H1 (cell line): ENCODE data around the gene C2CD4C. TPM values are rescaled to one million over a fixed set of nuclear protein-coding genes. Genes with fewer than 3 reads are reported as not detected.

Experiments used
- CTCF ChIA-PET: fragments of 300-600 bp; sonication (Branson Sonifier 250); formaldehyde crosslinking; loops from one replicate; lab custom pipeline; 2021; ENCODE audit not compliant: partially characterized antibody; lab: Charles Lee
- POLR2A ChIA-PET: fragments of 300-600 bp; sonication (Branson Sonifier 250); formaldehyde crosslinking; loops from one replicate; lab custom pipeline; 2021; ENCODE audit warnings: inconsistent platforms; ENCODE audit not compliant: partially characterized antibody; lab: Charles Lee
- DNase-seq, 2 experiments: peaks; one replicate each; pipeline versions ENCODE4 v3.0.0 to v3.0.0-alpha.2; 2010 to 2022; ENCODE audit warnings: low spot score in 2 of 2, low read depth in 1 of 2, mixed read lengths in 1 of 2
- FAIRE-seq: peaks from 2 replicates; lab custom pipeline; 2011; peaks lifted over from hg19 to GRCh38; lab: Jason Lieb, UNC
- H2AFZ ChIP-seq: 2 replicates; pipeline ENCODE4 v1.8.1; 2012; ENCODE audit warnings: low read length, inconsistent platforms
- H2AK5ac ChIP-seq: 2 replicates; pipeline ENCODE4 v1.6.1; 2013; ENCODE audit warnings: low read depth, low read length
- H2BK120ac ChIP-seq: replicated peaks from 2 replicates; pipeline ENCODE3; 2013; ENCODE audit warnings: low read depth, low read length, inconsistent platforms
- H2BK12ac ChIP-seq: 2 replicates; pipeline ENCODE4 v1.6.1; 2013; ENCODE audit warnings: low read depth, low read length
- H2BK15ac ChIP-seq: 2 replicates; pipeline ENCODE4 v1.6.1; 2013; ENCODE audit warnings: low read length
- H2BK20ac ChIP-seq: 2 replicates; pipeline ENCODE4 v1.6.1; 2013; ENCODE audit warnings: low read length
- H2BK5ac ChIP-seq: 2 replicates; pipeline ENCODE4 v1.6.1; 2013; ENCODE audit warnings: low read depth, low read length
- H3K14ac ChIP-seq: 2 replicates; pipeline ENCODE4 v1.6.1; 2013; ENCODE audit warnings: inconsistent platforms; ENCODE audit not compliant: insufficient read length
- H3K18ac ChIP-seq: 2 replicates; pipeline ENCODE4 v1.6.1; 2013; ENCODE audit warnings: low read length; ENCODE audit errors: extremely low read depth
- H3K23ac ChIP-seq: 2 replicates; pipeline ENCODE4 v1.6.1; 2013; ENCODE audit warnings: inconsistent platforms; ENCODE audit not compliant: insufficient read length
- H3K23me2 ChIP-seq: 2 replicates; pipeline ENCODE4 v1.6.1; 2013; ENCODE audit warnings: low read depth, low read length
- H3K27ac ChIP-seq: 2 replicates; pipeline ENCODE4 v1.6.1; 2011; ENCODE audit warnings: low read depth, low read length, inconsistent platforms
- H3K27me3 ChIP-seq, 4 experiments: replicated peaks in 1 of 4; 1 replicate in 1 of 4; 2 replicates in 3 of 4; pipeline versions ENCODE4 v1.6.1 to v1.8.1; 2011 to 2013; ENCODE audit warnings: low read length in 3 of 4, mild to moderate bottlenecking in 3 of 4, inconsistent platforms in 2 of 4, mixed read lengths in 2 of 4, moderate library complexity in 1 of 4; ENCODE audit not compliant: control insufficient read depth in 3 of 4, insufficient read depth in 3 of 4; ENCODE audit errors: extremely low read depth in 1 of 4
- H3K36me3 ChIP-seq, 4 experiments: 2 replicates each; pipeline versions ENCODE4 v1.6.1 to v1.8.1; 2011 to 2013; ENCODE audit warnings: mild to moderate bottlenecking in 4 of 4, low read length in 3 of 4, moderate library complexity in 2 of 4, control low read depth in 1 of 4, inconsistent platforms in 1 of 4; ENCODE audit not compliant: insufficient read depth in 4 of 4, control insufficient read depth in 2 of 4
- H3K4ac ChIP-seq: replicated peaks from 2 replicates; pipeline ENCODE3; 2013; ENCODE audit warnings: low read length, low read depth, mixed read lengths, inconsistent platforms; ENCODE audit not compliant: insufficient read length
- H3K4me1 ChIP-seq, 4 experiments: replicated peaks in 1 of 4; 1 replicate in 1 of 4; 2 replicates in 3 of 4; pipeline versions ENCODE4 v1.6.1 to v1.8.1; 2011 to 2013; ENCODE audit warnings: low read length in 3 of 4, inconsistent platforms in 2 of 4, mixed read lengths in 1 of 4; ENCODE audit not compliant: insufficient read depth in 4 of 4, control insufficient read depth in 3 of 4
- H3K4me2 ChIP-seq, 2 experiments: 2 replicates each; pipeline versions ENCODE4 v1.6.1 to v1.8.1; 2011 to 2013; ENCODE audit warnings: low read depth in 2 of 2, low read length in 2 of 2, control low read depth in 1 of 2, inconsistent platforms in 1 of 2, mild to moderate bottlenecking in 1 of 2; ENCODE audit not compliant: insufficient read depth in 1 of 2
- H3K4me3 ChIP-seq, 4 experiments: fragments of 200-600, 300-600 bp in 1 of 4; sonication (generic), shearing (Covaris generic), sonication (Bioruptor Twin) in 1 of 4; 2 replicates each; pipeline versions ENCODE4 v1.5.1 to v1.8.1; 2011 to 2016; ENCODE audit warnings: low read length in 4 of 4, low read depth in 3 of 4, control low read depth in 2 of 4, inconsistent platforms in 2 of 4, mild to moderate bottlenecking in 2 of 4, mixed read lengths in 1 of 4, moderate library complexity in 1 of 4; ENCODE audit not compliant: insufficient read depth in 2 of 4; ENCODE audit errors: extremely low read depth in 1 of 4
- H3K56ac ChIP-seq: replicated peaks from 2 replicates; pipeline ENCODE3; 2013; ENCODE audit warnings: low read depth, mild to moderate bottlenecking, mixed read lengths, low read length, inconsistent platforms; ENCODE audit not compliant: insufficient read length
- H3K79me1 ChIP-seq: 2 replicates; pipeline ENCODE4 v1.6.1; 2013; ENCODE audit warnings: low read depth, low read length, control low read depth
- H3K79me2 ChIP-seq, 2 experiments: 2 replicates each; pipeline versions ENCODE4 v1.6.1 to v1.8.1; 2012 to 2013; ENCODE audit warnings: low read length in 2 of 2, mild to moderate bottlenecking in 2 of 2, inconsistent platforms in 1 of 2; ENCODE audit not compliant: insufficient read depth in 2 of 2, control insufficient read depth in 1 of 2
- H3K9ac ChIP-seq, 4 experiments: replicated peaks in 1 of 4; 1 replicate in 1 of 4; 2 replicates in 3 of 4; pipeline versions ENCODE4 v1.6.1 to v1.8.1; 2011 to 2013; ENCODE audit warnings: low read depth in 3 of 4, low read length in 3 of 4, control low read depth in 2 of 4, mild to moderate bottlenecking in 2 of 4, moderate library complexity in 2 of 4, inconsistent platforms in 1 of 4; ENCODE audit errors: extremely low read depth in 1 of 4
- H3K9me3 ChIP-seq, 2 experiments: 2 replicates each; pipeline versions ENCODE4 v1.6.1 to v1.8.1; 2012 to 2013; ENCODE audit warnings: mild to moderate bottlenecking in 2 of 2, moderate library complexity in 2 of 2, control low read depth in 1 of 2, inconsistent platforms in 1 of 2, low read depth in 1 of 2, low read length in 1 of 2, mixed read lengths in 1 of 2; ENCODE audit not compliant: insufficient read depth in 2 of 2
- H4K20me1 ChIP-seq, 2 experiments: replicated peaks in 1 of 2; 2 replicates each; pipeline versions ENCODE3 to v1.8.1; 2011 to 2013; ENCODE audit warnings: inconsistent platforms in 2 of 2, low read length in 2 of 2, mild to moderate bottlenecking in 1 of 2; ENCODE audit not compliant: insufficient read depth in 2 of 2, control insufficient read depth in 1 of 2
- H4K5ac ChIP-seq: 2 replicates; pipeline ENCODE4 v1.6.1; 2013; ENCODE audit warnings: low read length, low read depth, mixed read lengths, inconsistent platforms; ENCODE audit not compliant: insufficient read length
- H4K8ac ChIP-seq: 2 replicates; pipeline ENCODE4 v1.8.0; 2013; ENCODE audit warnings: mild to moderate bottlenecking, moderate library complexity, low read length, inconsistent platforms; ENCODE audit not compliant: insufficient read depth; ENCODE audit errors: extremely low read depth
- H4K91ac ChIP-seq: replicated peaks from 2 replicates; pipeline ENCODE3; 2013; ENCODE audit warnings: low read length, mixed read lengths, inconsistent platforms; ENCODE audit not compliant: insufficient read length
- EP300 ChIP-seq, 2 experiments: IDR thresholded peaks; 1 replicate in 1 of 2; 2 replicates in 1 of 2; pipeline ENCODE4 v1.6.1; 2011 to 2012; ENCODE audit warnings: low read depth in 2 of 2, low read length in 2 of 2, mild to moderate bottlenecking in 2 of 2, borderline replicate concordance in 1 of 2, inconsistent platforms in 1 of 2, moderate library complexity in 1 of 2
- EZH2 ChIP-seq: fragments of 200-600 bp; sonication (generic); IDR thresholded peaks from 2 replicates; pipeline ENCODE4 v1.7.1; 2012; ENCODE audit warnings: low read depth, mild to moderate bottlenecking, moderate library complexity, low read length, inconsistent platforms; ENCODE audit not compliant: severe bottlenecking
- JUND ChIP-seq: IDR thresholded peaks from 2 replicates; pipeline ENCODE4 v1.6.1; 2011; ENCODE audit warnings: mild to moderate bottlenecking, improper control_type of control experiment, low read length
- KDM4A ChIP-seq: IDR thresholded peaks from one replicate; pipeline ENCODE4 v1.7.1; 2012; ENCODE audit warnings: low read depth, mild to moderate bottlenecking, moderate library complexity, low read length, inconsistent platforms; ENCODE audit not compliant: severe bottlenecking
- NANOG ChIP-seq: IDR thresholded peaks from 2 replicates; pipeline ENCODE4 v1.6.1; 2011; ENCODE audit warnings: low read length, low read depth, mild to moderate bottlenecking, inconsistent platforms; ENCODE audit not compliant: insufficient read depth, poor library complexity, severe bottlenecking
- NRF1 ChIP-seq: IDR thresholded peaks from 2 replicates; pipeline ENCODE4 v1.6.1; 2011; ENCODE audit warnings: mild to moderate bottlenecking, low read depth, low read length, improper control_type of control experiment
- RAD21 ChIP-seq, 2 experiments: IDR thresholded peaks in 1 of 2; conservative IDR thresholded peaks in 1 of 2; 2 replicates each; pipeline ENCODE4 v1.6.1; 2011; ENCODE audit warnings: low read depth in 2 of 2, low read length in 2 of 2, improper control_type of control experiment in 1 of 2, inconsistent platforms in 1 of 2, mild to moderate bottlenecking in 1 of 2, moderate library complexity in 1 of 2
- SAP30 ChIP-seq: fragments of 300-600 bp; sonication (generic); IDR thresholded peaks from 2 replicates; pipeline ENCODE4 v1.7.1; 2012; ENCODE audit warnings: low read length, moderate library complexity, mild to moderate bottlenecking, inconsistent platforms; ENCODE audit not compliant: insufficient read depth, insufficient replicate concordance
- SP2 ChIP-seq: IDR thresholded peaks from 2 replicates; pipeline ENCODE4 v1.6.1; 2012; ENCODE audit warnings: mild to moderate bottlenecking, low read length, inconsistent platforms
- SRF ChIP-seq: IDR thresholded peaks from 2 replicates; pipeline ENCODE4 v1.6.1; 2011; ENCODE audit warnings: mild to moderate bottlenecking, low read depth, low read length, moderate library complexity
- TAF7 ChIP-seq: optimal IDR thresholded peaks from 2 replicates; pipeline ENCODE3; 2011; ENCODE audit warnings: low read depth, mild to moderate bottlenecking, inconsistent platforms, low read length, moderate library complexity, borderline replicate concordance
- WGBS, 2 experiments: shearing (Covaris generic) in 1 of 2; methylation state at CpG; one replicate each; pipeline versions ENCODE4 v1.1.6 to v1.1.7; 2013 to 2015; ENCODE audit warnings: low lambda C conversion rate in 2 of 2, mixed read lengths in 2 of 2, inconsistent platforms in 1 of 2, low coverage in 1 of 2, missing lambda C conversion rate in 1 of 2; ENCODE audit not compliant: insufficient replicate concordance in 2 of 2, insufficient coverage in 1 of 2, insufficient read length in 1 of 2; ENCODE audit errors: extremely low coverage in 1 of 2, missing lambda C conversion rate in 1 of 2; 5-methylcytosine and 5-hydroxymethylcytosine counted together
- polyA plus RNA-seq, 7 experiments: library from polyadenylated mRNA; depleted of rRNA in 3 of 7; stranded (reverse) in 5 of 7; unstranded in 2 of 7; fragments of >200 nt in 5 of 7; fragments of 200-250 nt in 2 of 7; gene quantifications; 1 replicate in 5 of 7; 2 replicates in 1 of 7; 4 replicates in 1 of 7; pipeline versions ENCODE4 v1.2.1 to v1.2.3, GENCODE V29; 2011 to 2013; ENCODE audit warnings: missing spikeins in 2 of 7, mixed read lengths in 2 of 7
- total RNA-seq: library from RNA; stranded (reverse); fragmentation: NEBNext Ultra II Directional; extraction: Animal tissue kit (Norgen Biotek cat#: 25700); gene quantifications from 2 replicates; pipeline ENCODE4 v1.2.1, GENCODE V29; 2021
- TF ChIP-seq, protein P1 (sequence below): IDR thresholded peaks from 2 replicates; pipeline ENCODE4 v1.6.1; 2011; ENCODE audit warnings: low read length, improper control_type of control experiment

The C2CD4C gene
- total and polyA plus RNA-seq, 2 of the 8 experiments (the other 6 are each of a cell fraction or from before 2014, with no cell fraction given) = 3.8 to 6.3 TPM

DNA sequence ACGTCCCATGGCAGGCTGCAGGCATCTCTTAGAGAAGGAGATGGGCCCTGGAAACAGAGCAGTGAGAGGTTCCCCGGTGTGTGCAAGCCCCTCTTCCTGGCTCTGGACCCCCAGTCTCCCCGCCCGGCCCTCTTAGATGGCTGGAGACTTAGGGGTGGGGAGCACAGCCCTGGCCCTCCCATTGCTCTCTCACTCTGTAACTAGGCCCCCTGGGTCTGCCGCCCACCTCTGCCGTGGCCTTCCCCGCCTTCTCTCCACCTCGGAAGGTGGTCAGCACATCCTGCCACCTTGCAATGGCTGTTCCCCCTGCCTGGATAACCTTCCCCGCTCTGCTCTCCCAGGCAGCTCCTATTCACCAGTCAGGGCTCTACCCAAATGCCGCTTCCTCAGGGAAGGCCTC, 21.8 kb upstream of the C2CD4C start:
- ChIA-PET CTCF (no interaction called here), POLR2A (no interaction called here)
- no peaks in the 10 kb centered on the region for H3K79me2 ChIP-seq
- H3K27me3 ChIP-seq = peaks cover 0 to 15% (median 5%) of the 10 kb centered on the region in 4 experiments; a peak in 5 of 7 replicates
- no peak overlapping the region for H2BK5ac ChIP-seq
- H2AFZ ChIP-seq = no peak overlapping the region
- H3K18ac ChIP-seq = no peak overlapping the region
- H3K4me3 ChIP-seq = no peak overlapping the region
- no peak overlapping the region for H4K5ac ChIP-seq
- no peaks in the 10 kb centered on the region for H3K79me1 ChIP-seq
- no peak overlapping the region for H3K4ac ChIP-seq
- H4K8ac ChIP-seq = no peak overlapping the region
- H3K4me1 ChIP-seq = no peaks in the 10 kb centered on the region; a peak in 2 of 7 replicates
- H3K23ac ChIP-seq = no peak overlapping the region
- H3K4me2 ChIP-seq = no peak overlapping the region
- H2BK120ac ChIP-seq = no peak overlapping the region
- H3K9ac ChIP-seq = no peak overlapping the region
- H3K56ac ChIP-seq = no peak overlapping the region
- H2BK15ac ChIP-seq = no peak overlapping the region
- no peak for FAIRE-seq
- peaks cover 0 to 16% (median 2%) of the 10 kb centered on the region in 4 experiments; a peak in 3 of 8 replicates for H3K36me3 ChIP-seq
- H2AK5ac ChIP-seq = no peak overlapping the region
- 90% methylated on average over 10 of the region's 10 CpGs; no CpG with 5 or more reads in 1 of the 2 experiments for WGBS, 2 experiments
- no peaks in the 10 kb centered on the region for H4K20me1 ChIP-seq
- H3K23me2 ChIP-seq = no peaks in the 10 kb centered on the region
- peaks cover 5 to 22% of the 10 kb centered on the region in 2 experiments; a peak in 3 of 4 replicates for H3K9me3 ChIP-seq
- DNase-seq = no peak
- H4K91ac ChIP-seq = no peak overlapping the region
- no peak overlapping the region for H3K14ac ChIP-seq
- H2BK20ac ChIP-seq = no peak overlapping the region
- H2BK12ac ChIP-seq = no peak overlapping the region
- H3K27ac ChIP-seq = no peak overlapping the region
- TF ChIP-seq NANOG (no peak), TAF7 (no peak), SRF (no peak), EZH2 (no peak), KDM4A (no peak), SP2 (no peak), JUND (no peak), NRF1 (no peak), RAD21 (IDR thresholded peaks at IDR 0.05 in 1 of 2, conservative IDR thresholded peaks at IDR 0.05 in 1 of 2; ENCODE audit: low read depth in 2 of 2, low read length in 2 of 2) (no peak), SAP30 (no peak), EP300 (IDR thresholded peaks at IDR 0.05; ENCODE audit: borderline replicate concordance in 1 of 2, low read depth in 2 of 2, low read length in 2 of 2) (no peak)
- TF ChIP-seq, protein P1, sequence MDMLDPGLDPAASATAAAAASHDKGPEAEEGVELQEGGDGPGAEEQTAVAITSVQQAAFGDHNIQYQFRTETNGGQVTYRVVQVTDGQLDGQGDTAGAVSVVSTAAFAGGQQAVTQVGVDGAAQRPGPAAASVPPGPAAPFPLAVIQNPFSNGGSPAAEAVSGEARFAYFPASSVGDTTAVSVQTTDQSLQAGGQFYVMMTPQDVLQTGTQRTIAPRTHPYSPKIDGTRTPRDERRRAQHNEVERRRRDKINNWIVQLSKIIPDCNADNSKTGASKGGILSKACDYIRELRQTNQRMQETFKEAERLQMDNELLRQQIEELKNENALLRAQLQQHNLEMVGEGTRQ = no peak
